ENCODE results near the gene ZNF394. TPM values are rescaled to one million over a fixed set of nuclear protein-coding genes. Genes with fewer than 3 reads are reported as not detected.

ZNF394 gene
- total RNA-seq, 1 experiment from 2014 or later = 22.1 TPM

GRCh38 chr7:99457650-99458493 is 42.2 kb downstream of the ZNF394 start:
- H3K27me3 ChIP-seq (ENCODE audit: insufficient read depth, low read length) = no peaks in the 10 kb centered on the region
- intact Hi-C loops (cut with micrococcal nuclease) = no loop called here
- BruUV-seq (replicated peaks) = no TSS peak
- H3K4me1 ChIP-seq (ENCODE audit: control insufficient read depth in 1 of 2, insufficient read depth in 2 of 2, low read length in 2 of 2) = no peaks in the 10 kb centered on the region
- ChIA-PET RAD21 (ENCODE audit: low non-redundant PET in 1 of 2, low total read pairs in 2 of 2, uncharacterized antibody in 2 of 2, unreplicated experiment in 2 of 2) (no interaction called here), CTCF (interaction anchor here (1.0 kb wide), 1 partner anchor 14 kb away, joined by 5 read pairs; no protein-coding TSS in a partner anchor), POLR2A (no interaction called here)
- TF ChIP-seq CTCF (IDR thresholded peaks at IDR 0.05 in 2 of 3, conservative IDR thresholded peaks at IDR 0.05 in 1 of 3; ENCODE audit: borderline replicate concordance in 1 of 3, insufficient read depth in 1 of 3, low read depth in 2 of 3, low read length in 2 of 3) = no peak
- H3K36me3 ChIP-seq (ENCODE audit: control insufficient read depth in 1 of 2, insufficient read depth in 2 of 2, low read length in 2 of 2) = peaks cover 29 to 70% of the 10 kb centered on the region in 2 experiments
- H3K9me2 ChIP-seq (ENCODE audit: insufficient read depth) = no peaks in the 10 kb centered on the region
- H3K27ac ChIP-seq (ENCODE audit: low read depth, low read length) = no peak overlapping the region
- no peak overlapping the region for H3K4me3 ChIP-seq (replicated peaks in 1 of 2; ENCODE audit: low read depth in 1 of 2, low read length in 2 of 2)
- no peaks in the 10 kb centered on the region for H3K9me3 ChIP-seq (ENCODE audit: control insufficient read depth in 1 of 2, insufficient read depth in 1 of 2, low read depth in 1 of 2, low read length in 2 of 2)
- peaks cover 11% of the 10 kb centered on the region; the same call in 1 of the 2 replicates for H4K20me1 ChIP-seq (ENCODE audit: insufficient read depth)
- H2AFZ ChIP-seq (ENCODE audit: low read depth, low read length, poor library complexity, severe bottlenecking) = no peak overlapping the region
- ATAC-seq (no peak), DNase-seq (ENCODE audit: low read depth, low spot score) (no peak)
- H3K4me2 ChIP-seq (ENCODE audit: low read length) = no peak overlapping the region
- H3K79me2 ChIP-seq (ENCODE audit: insufficient read depth, low read length) = peaks cover 69% of the 10 kb centered on the region
- no peak overlapping the region for H3K9ac ChIP-seq (ENCODE audit: low read length)

- Histone ChIP-seq H3K36me3 (ENCODE audit: control insufficient read depth in 1 of 2, insufficient read depth in 2 of 2, low read length in 2 of 2) (peaks cover 29 to 69% of the 10 kb centered on the region in 2 experiments), H3K4me2 (ENCODE audit: low read length) (no peak overlapping the region), H3K4me3 (replicated peaks in 1 of 2; ENCODE audit: low read depth in 1 of 2, low read length in 2 of 2) (no peak overlapping the region), H2AFZ (ENCODE audit: low read depth, low read length, poor library complexity, severe bottlenecking) (no peak overlapping the region), H3K27ac (ENCODE audit: low read depth, low read length) (no peak overlapping the region), H3K9me3 (ENCODE audit: control insufficient read depth in 1 of 2, insufficient read depth in 1 of 2, low read depth in 1 of 2, low read length in 2 of 2) (no peaks in the 10 kb centered on the region), H3K79me2 (ENCODE audit: insufficient read depth, low read length) (peaks cover 61% of the 10 kb centered on the region), H3K9ac (ENCODE audit: low read length) (no peak overlapping the region), H3K9me2 (ENCODE audit: insufficient read depth) (no peaks in the 10 kb centered on the region), H4K20me1 (ENCODE audit: insufficient read depth) (peaks cover 11% of the 10 kb centered on the region; the same call in 1 of the 2 replicates), H3K4me1 (ENCODE audit: control insufficient read depth in 1 of 2, insufficient read depth in 2 of 2, low read length in 2 of 2) (no peaks in the 10 kb centered on the region), H3K27me3 (ENCODE audit: insufficient read depth, low read length) (no peaks in the 10 kb centered on the region)
- ATAC-seq (no peak), DNase-seq (ENCODE audit: low read depth, low spot score) (no peak)
- ChIA-PET POLR2A (no interaction called here), RAD21 (ENCODE audit: low non-redundant PET in 1 of 2, low total read pairs in 2 of 2, uncharacterized antibody in 2 of 2, unreplicated experiment in 2 of 2) (no interaction called here), CTCF (no interaction called here)
- TF ChIP-seq FOSL1 (IDR thresholded peaks at IDR 0.05; ENCODE audit: low read depth) (no peak), EGR1 (IDR thresholded peaks at IDR 0.05; ENCODE audit: low read depth) (no peak), TCF7L2 (IDR thresholded peaks at IDR 0.05; ENCODE audit: borderline replicate concordance, extremely low read depth, insufficient read depth, insufficient read length) (no peak), MAX (IDR thresholded peaks at IDR 0.05) (0 out of 2 replicates have a peak, but pooled peaks have one; percentile 18), EZH2phosphoT487 (IDR thresholded peaks at IDR 0.05; ENCODE audit: borderline replicate concordance) (no peak), ZNF274 (IDR thresholded peaks at IDR 0.05; ENCODE audit: low read depth, low read length) (no peak)
- BruUV-seq (replicated peaks) = no TSS peak
- intact Hi-C loops (cut with micrococcal nuclease) = no loop called here
Observed at GRCh38 chr7:99457050-99457649, 42.9 kb downstream of the ZNF394 start.

Data from HCT116 (cell line).